HG03342 (cell line): Measurements from ENCODE around the gene KIAA0586.

Source experiments
- ATAC-seq: cut with Tn5 transposase; IDR thresholded peaks from one replicate; pipeline ENCODE4 v1.9.1; 2021; ENCODE audit warnings: mild to moderate bottlenecking, moderate library complexity; ENCODE audit not compliant: unreplicated experiment

The KIAA0586 gene

GRCh38 chr14:58593977-58594376, 166.5 kb downstream of the KIAA0586 start:
- ATAC-seq, result no peak

- no peak for ATAC-seq
These were observed 169.5 kb downstream of the KIAA0586 start for GRCh38 chr14:58597041-58597440.

- no peak for ATAC-seq
These were observed 170.7 kb downstream of the KIAA0586 start for GRCh38 chr14:58598028-58598803.

GRCh38 chr14:58598804-58599525, 171.4 kb downstream of the KIAA0586 start:
- ATAC-seq, result no peak

- no peak for ATAC-seq
These were observed 172.2 kb downstream of the KIAA0586 start for GRCh38 chr14:58599707-58600106.
